Vagina (tissue), 2 donors: Measurements from ENCODE around the gene MYPOP.

ENCODE experiments used
- POLR2A ChIP-seq, 2 donors: fragments of 450-650 bp; IDR thresholded peaks; one replicate each; pipeline ENCODE4 v1.6.1; 2017; ENCODE audit warnings: antibody characterized with exemption in 2 of 2, mild to moderate bottlenecking in 2 of 2, moderate library complexity in 2 of 2
- POLR2AphosphoS5 ChIP-seq, 2 donors: sonication (generic); formaldehyde crosslinking; IDR thresholded peaks; one replicate each; pipeline ENCODE4 v1.9.0; 2017; ENCODE audit warnings: antibody characterized with exemption in 2 of 2, mild to moderate bottlenecking in 2 of 2, low read depth in 1 of 2; ENCODE audit not compliant: insufficient read depth in 1 of 2
- TF ChIP-seq, protein P1 (sequence below), 3 experiments: fragments of 450-650 bp in 2 of 3; fragments of 200-600 bp in 1 of 3; sonication (generic) in 1 of 3; IDR thresholded peaks; one replicate each; pipeline ENCODE4 v1.5.1; 2017 to 2019; ENCODE audit warnings: antibody characterized with exemption in 3 of 3, mild to moderate bottlenecking in 2 of 3, moderate library complexity in 2 of 3

DNA sequence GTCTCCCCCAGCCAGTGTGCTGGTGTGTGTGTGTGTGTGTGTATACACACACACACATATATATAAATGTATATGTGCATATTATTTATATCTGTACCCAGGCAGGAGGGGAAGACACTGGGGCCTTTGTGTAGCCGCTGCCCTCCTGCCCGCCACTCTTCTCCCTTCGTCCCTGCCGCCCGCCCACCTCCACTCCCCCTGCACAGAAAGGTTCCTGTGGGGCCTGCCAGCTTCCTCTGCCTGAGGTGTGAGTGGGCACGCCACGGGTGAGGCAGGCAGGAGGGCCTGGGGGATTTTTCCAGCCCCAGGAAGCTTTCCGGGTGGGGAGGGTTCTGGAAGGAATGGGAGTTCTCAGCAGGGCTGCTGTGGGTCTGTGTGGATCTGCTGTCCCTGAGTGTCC lies 23.4 kb downstream of the MYPOP start:
- TF ChIP-seq, protein P1, sequence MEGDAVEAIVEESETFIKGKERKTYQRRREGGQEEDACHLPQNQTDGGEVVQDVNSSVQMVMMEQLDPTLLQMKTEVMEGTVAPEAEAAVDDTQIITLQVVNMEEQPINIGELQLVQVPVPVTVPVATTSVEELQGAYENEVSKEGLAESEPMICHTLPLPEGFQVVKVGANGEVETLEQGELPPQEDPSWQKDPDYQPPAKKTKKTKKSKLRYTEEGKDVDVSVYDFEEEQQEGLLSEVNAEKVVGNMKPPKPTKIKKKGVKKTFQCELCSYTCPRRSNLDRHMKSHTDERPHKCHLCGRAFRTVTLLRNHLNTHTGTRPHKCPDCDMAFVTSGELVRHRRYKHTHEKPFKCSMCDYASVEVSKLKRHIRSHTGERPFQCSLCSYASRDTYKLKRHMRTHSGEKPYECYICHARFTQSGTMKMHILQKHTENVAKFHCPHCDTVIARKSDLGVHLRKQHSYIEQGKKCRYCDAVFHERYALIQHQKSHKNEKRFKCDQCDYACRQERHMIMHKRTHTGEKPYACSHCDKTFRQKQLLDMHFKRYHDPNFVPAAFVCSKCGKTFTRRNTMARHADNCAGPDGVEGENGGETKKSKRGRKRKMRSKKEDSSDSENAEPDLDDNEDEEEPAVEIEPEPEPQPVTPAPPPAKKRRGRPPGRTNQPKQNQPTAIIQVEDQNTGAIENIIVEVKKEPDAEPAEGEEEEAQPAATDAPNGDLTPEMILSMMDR (IDR thresholded peaks at IDR 0.05): no peak
- no peak for TF ChIP-seq POLR2A (IDR thresholded peaks at IDR 0.05)
- TF ChIP-seq POLR2AphosphoS5 (IDR thresholded peaks at IDR 0.05; ENCODE audit: insufficient read depth in 1 of 2, low read depth in 1 of 2): no peak
